Transverse colon (tissue), 4 donors: ENCODE results near the gene RHOB.

Source experiments
- CTCF ChIP-seq, 5 experiments: fragments of 200-600 bp in 3 of 5; fragments of 450-650 bp in 2 of 5; sonication (generic) in 3 of 5; IDR thresholded peaks; 1 replicate in 2 of 5; 2 replicates in 3 of 5; pipeline ENCODE4 v1.5.1; 2016 to 2017; ENCODE audit warnings: antibody characterized with exemption in 5 of 5, inconsistent platforms in 3 of 5, mild to moderate bottlenecking in 2 of 5, moderate library complexity in 1 of 5
- EP300 ChIP-seq: sonication (generic); formaldehyde crosslinking; IDR thresholded peaks from one replicate; pipeline ENCODE4 v1.6.1; 2017; ENCODE audit warnings: antibody characterized with exemption, low read depth
- POLR2A ChIP-seq: fragments of 450-650 bp; IDR thresholded peaks from one replicate; pipeline ENCODE4 v1.6.1; 2016; ENCODE audit warnings: antibody characterized with exemption, mild to moderate bottlenecking, moderate library complexity
- POLR2AphosphoS5 ChIP-seq, 3 donors: sonication (generic); formaldehyde crosslinking; IDR thresholded peaks; one replicate each; pipeline ENCODE4 v1.6.1; 2016; ENCODE audit warnings: antibody characterized with exemption in 3 of 3

DNA sequence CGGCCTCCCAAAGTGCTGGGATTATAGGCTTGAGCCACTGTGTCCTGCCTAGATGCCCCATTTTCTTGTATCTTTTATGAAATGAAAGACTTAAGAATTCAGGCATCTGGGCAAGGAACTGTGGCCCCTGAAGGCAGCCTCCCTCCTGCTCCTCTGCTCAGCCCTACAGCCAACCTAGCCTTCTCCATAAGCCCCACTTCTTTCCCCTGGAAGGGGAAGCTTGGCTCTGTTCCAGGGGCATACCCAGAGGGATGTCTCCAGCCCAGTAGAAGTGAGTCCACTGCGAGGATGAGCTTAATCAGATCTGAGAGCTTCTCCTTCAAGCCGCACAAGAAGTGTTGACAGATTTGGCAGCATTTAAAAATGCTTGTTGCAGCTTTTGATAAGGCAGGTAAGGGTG lies 39.7 kb downstream of the RHOB start:
- TF ChIP-seq POLR2AphosphoS5 (IDR thresholded peaks at IDR 0.05) (no peak), CTCF (IDR thresholded peaks at IDR 0.05) (no peak), POLR2A (no peak), EP300 (no peak)
